ENCODE data around the gene FBXW11.

The FBXW11 gene

DNA sequence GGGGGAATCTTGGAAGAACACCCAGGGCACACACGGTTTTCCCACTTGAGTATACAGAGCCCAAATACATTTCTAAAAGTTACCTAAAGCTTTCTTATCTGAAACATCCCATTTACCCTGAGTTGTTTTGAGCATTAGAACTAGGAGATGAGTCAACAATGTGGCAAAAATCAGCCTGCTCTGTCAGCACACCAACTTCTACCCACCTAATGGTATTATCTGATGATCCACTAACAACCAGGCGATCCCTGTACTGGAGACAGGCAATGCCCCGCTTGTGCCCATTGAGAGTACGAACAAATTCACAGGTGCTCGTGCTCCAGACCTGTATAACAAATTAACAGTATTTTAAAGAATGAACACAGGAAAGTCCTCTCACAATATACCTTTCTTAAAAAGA, 133.8 kb downstream of the FBXW11 start:
- no peak for FAIRE-seq
- TF ChIP-seq TAF1 (IDR thresholded peaks at IDR 0.05; ENCODE audit: borderline replicate concordance, low read depth, low read length), result no peak
- no peak for TF ChIP-seq POLR2A (IDR thresholded peaks at IDR 0.05; ENCODE audit: low read depth, low read length)
- no peak for TF ChIP-seq POLR2AphosphoS5 (IDR thresholded peaks at IDR 0.05; ENCODE audit: low read depth, low read length)
- no peak for DNase-seq (ENCODE audit: insufficient read length)

GRCh38 chr5:171871711-171872110, 134.7 kb downstream of the FBXW11 start:
- FAIRE-seq (no peak), DNase-seq (ENCODE audit: insufficient read length) (no peak)
- no peak for TF ChIP-seq POLR2AphosphoS5 (IDR thresholded peaks at IDR 0.05; ENCODE audit: low read depth, low read length)
- no peak for TF ChIP-seq TAF1 (IDR thresholded peaks at IDR 0.05; ENCODE audit: borderline replicate concordance, low read depth, low read length)
- TF ChIP-seq POLR2A (IDR thresholded peaks at IDR 0.05; ENCODE audit: low read depth, low read length), result no peak

DNA sequence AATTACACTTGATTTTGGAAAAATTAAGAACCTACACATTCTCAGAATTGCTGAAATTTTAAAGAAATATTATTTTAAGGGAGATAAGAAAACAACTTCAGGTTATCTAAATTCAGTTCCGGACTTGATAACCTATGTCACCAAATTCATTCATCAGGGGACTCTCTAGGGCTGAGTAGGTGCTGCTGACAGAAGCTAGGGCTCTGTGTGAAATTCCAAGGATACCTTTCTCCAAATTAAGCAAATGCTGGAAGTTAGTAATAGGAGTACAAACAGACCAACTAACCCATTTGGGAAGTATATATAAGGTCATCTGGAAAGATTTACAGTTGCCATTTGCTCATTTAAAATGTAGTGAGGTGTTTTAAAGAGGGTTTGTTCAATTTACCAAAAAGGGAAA, 136.5 kb downstream of the FBXW11 start:
- no peak for FAIRE-seq
- no peak for DNase-seq (ENCODE audit: insufficient read length)
- no peak for TF ChIP-seq POLR2A (IDR thresholded peaks at IDR 0.05; ENCODE audit: low read depth, low read length)
- TF ChIP-seq POLR2AphosphoS5 (IDR thresholded peaks at IDR 0.05; ENCODE audit: low read depth, low read length), result no peak
- no peak for TF ChIP-seq TAF1 (IDR thresholded peaks at IDR 0.05; ENCODE audit: borderline replicate concordance, low read depth, low read length)

DNA sequence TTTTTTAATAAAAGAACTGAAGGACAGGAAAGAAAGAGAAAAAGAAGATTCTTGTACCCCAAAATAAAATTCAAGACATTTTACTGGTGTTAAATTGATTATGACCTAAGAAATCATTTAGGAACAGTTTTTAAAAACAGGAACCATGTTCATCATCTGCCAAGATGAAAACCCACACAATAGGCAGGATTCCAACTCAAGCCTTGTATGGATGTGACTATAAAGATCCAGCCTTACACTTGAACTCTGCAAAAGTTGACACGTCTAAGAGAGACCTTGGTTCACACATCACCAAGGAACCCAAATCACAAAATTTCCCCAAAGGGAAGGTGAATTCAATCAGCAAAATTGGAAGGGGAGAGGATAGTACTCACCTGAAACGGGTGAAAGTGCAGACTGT, 138.2 kb downstream of the FBXW11 start:
- DNase-seq (ENCODE audit: insufficient read length) (no peak), FAIRE-seq (no peak)
- TF ChIP-seq POLR2AphosphoS5 (IDR thresholded peaks at IDR 0.05; ENCODE audit: low read depth, low read length), result no peak
- no peak for TF ChIP-seq POLR2A (IDR thresholded peaks at IDR 0.05; ENCODE audit: low read depth, low read length)
- TF ChIP-seq TAF1 (IDR thresholded peaks at IDR 0.05; ENCODE audit: borderline replicate concordance, low read depth, low read length), result no peak

DNA sequence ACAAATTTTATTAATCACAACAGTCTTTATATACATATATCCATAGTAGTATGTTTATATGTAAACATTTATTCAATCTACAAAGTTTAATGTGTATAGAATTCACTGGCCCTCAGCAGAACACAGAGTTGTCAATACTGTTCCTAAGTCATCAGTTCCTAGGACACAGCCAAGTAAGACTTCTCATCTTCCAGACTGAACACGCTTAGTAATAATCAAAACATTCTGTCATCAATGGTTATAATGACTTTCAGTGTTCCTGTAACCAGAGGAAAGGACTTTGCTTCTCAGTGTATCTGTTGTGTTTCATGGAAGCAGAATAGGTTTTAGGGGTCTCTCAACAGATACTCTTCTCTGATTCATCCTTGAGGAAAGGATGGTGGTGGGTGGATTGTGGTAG, 138.7 kb downstream of the FBXW11 start:
- DNase-seq (ENCODE audit: insufficient read length) (no peak), FAIRE-seq (no peak)
- TF ChIP-seq POLR2A (IDR thresholded peaks at IDR 0.05; ENCODE audit: low read depth, low read length) (no peak), POLR2AphosphoS5 (IDR thresholded peaks at IDR 0.05; ENCODE audit: low read depth, low read length) (no peak), TAF1 (IDR thresholded peaks at IDR 0.05; ENCODE audit: borderline replicate concordance, low read depth, low read length) (no peak)

- DNase-seq (ENCODE audit: insufficient read length) (no peak), FAIRE-seq (no peak)
- TF ChIP-seq TAF1 (IDR thresholded peaks at IDR 0.05; ENCODE audit: borderline replicate concordance, low read depth, low read length) (no peak), POLR2AphosphoS5 (IDR thresholded peaks at IDR 0.05; ENCODE audit: low read depth, low read length) (no peak), POLR2A (IDR thresholded peaks at IDR 0.05; ENCODE audit: low read depth, low read length) (no peak)
Observed at GRCh38 chr5:171865471-171865870, 141.0 kb downstream of the FBXW11 start.

- TF ChIP-seq POLR2AphosphoS5 (IDR thresholded peaks at IDR 0.05; ENCODE audit: low read depth, low read length), result no peak
- no peak for TF ChIP-seq POLR2A (IDR thresholded peaks at IDR 0.05; ENCODE audit: low read depth, low read length)
- no peak for TF ChIP-seq TAF1 (IDR thresholded peaks at IDR 0.05; ENCODE audit: borderline replicate concordance, low read depth, low read length)
- FAIRE-seq, result no peak
- DNase-seq (ENCODE audit: insufficient read length), result no peak
Observed at GRCh38 chr5:171863935-171864334, 142.5 kb downstream of the FBXW11 start.

GRCh38 chr5:171862624-171863023, 143.8 kb downstream of the FBXW11 start:
- FAIRE-seq (no peak), DNase-seq (ENCODE audit: insufficient read length) (no peak)
- no peak for TF ChIP-seq POLR2AphosphoS5 (IDR thresholded peaks at IDR 0.05; ENCODE audit: low read depth, low read length)
- TF ChIP-seq TAF1 (IDR thresholded peaks at IDR 0.05; ENCODE audit: borderline replicate concordance, low read depth, low read length), result no peak
- no peak for TF ChIP-seq POLR2A (IDR thresholded peaks at IDR 0.05; ENCODE audit: low read depth, low read length)

GRCh38 chr5:171861381-171861780, 145.1 kb downstream of the FBXW11 start:
- DNase-seq (ENCODE audit: insufficient read length) (no peak), FAIRE-seq (no peak)
- TF ChIP-seq POLR2A (IDR thresholded peaks at IDR 0.05; ENCODE audit: low read depth, low read length) (no peak), POLR2AphosphoS5 (IDR thresholded peaks at IDR 0.05; ENCODE audit: low read depth, low read length) (no peak), TAF1 (IDR thresholded peaks at IDR 0.05; ENCODE audit: borderline replicate concordance, low read depth, low read length) (no peak)

DNA sequence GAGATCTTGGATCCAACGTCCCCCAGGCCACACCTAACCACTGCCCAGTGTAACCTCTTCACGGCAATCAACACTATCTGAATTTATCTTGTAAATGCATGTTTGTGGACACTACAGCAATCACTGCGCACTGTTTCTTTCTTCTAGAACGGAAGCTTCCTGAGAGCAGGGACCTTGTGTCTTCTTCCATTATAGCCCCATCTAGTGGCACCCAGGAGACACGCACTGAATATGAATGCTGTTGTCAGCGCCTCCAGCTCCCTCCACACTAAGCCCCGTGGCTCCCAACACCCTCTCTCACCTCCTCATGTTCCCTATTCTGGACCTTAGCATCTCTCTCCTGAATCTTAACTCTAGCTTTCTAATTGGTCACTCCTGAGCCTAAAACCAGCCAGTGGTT, 148.1 kb downstream of the FBXW11 start:
- no peak for FAIRE-seq
- DNase-seq (ENCODE audit: insufficient read length), result no peak
- TF ChIP-seq POLR2A (IDR thresholded peaks at IDR 0.05; ENCODE audit: low read depth, low read length) (no peak), TAF1 (IDR thresholded peaks at IDR 0.05; ENCODE audit: borderline replicate concordance, low read depth, low read length) (no peak), POLR2AphosphoS5 (IDR thresholded peaks at IDR 0.05; ENCODE audit: low read depth, low read length) (no peak)

DNA sequence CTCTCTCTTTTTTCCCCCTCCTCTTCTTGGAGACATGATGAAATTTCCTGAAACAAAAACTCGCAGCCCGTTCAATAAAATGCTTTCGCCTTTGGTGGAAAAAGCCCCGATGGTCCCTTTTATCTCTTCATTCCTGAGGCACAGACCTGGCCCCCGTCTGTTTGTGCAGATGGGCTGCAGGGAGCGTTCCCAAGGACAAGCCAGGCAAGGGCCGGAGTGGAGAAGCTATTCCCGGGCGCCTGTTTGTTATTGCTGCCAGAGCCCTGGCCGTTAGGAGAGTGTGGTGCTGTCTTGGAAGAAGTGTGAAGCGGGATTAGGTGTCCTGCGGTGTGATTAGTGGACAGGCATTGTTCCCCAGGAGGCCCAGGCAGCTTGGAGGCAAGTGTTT, 149.0 kb downstream of the FBXW11 start:
- no peak for TF ChIP-seq POLR2AphosphoS5 (IDR thresholded peaks at IDR 0.05; ENCODE audit: low read depth, low read length)
- no peak for TF ChIP-seq TAF1 (IDR thresholded peaks at IDR 0.05; ENCODE audit: borderline replicate concordance, low read depth, low read length)
- no peak for TF ChIP-seq POLR2A (IDR thresholded peaks at IDR 0.05; ENCODE audit: low read depth, low read length)
- no peak for FAIRE-seq
- no peak for DNase-seq (ENCODE audit: insufficient read length)

DNA sequence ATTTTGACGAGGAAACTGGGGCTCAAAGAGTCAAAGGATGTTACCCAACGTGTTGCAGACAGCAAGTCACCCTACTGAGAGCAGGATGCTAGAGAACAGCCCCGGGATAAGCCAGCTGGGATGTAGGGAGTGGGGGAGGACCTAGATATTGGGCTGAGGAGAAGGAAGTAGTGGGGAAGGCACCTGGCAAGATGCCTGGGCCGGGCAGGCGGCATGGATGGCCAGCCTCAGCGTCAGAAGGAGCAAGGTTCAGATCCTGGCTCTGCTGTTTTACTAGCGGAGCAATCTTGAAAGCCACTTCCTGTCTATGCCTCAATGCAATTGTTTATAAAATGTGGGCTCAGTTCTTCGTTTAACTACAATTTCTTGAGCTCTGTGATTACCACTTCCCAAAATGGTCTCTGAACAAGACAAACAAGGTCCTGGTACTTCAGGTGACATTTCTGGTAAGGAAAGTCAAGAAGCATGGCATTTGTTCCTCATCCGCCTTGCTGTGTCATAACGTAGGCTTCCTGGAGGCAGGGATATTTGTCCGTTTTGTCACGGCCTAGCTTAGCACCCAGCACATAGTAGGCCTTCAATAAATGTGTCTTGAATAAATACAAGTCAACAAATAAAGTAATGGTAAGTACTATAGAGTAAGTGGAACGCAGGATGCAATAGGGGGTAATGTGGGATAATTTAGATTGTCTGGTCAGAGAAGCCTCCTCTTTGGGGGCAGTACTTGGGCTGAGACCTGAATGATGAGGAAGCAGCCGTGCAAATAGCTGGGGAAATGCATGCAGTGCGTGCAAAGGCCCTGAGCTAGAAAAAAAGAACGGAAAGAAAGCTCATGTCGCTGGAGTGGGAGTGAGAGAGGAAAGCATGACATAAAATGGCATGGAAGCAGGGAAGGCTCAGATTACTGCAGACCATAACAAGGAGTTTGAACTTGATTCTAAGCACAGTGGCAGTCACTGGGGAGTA, 150.4 kb downstream of the FBXW11 start:
- no peak for FAIRE-seq
- TF ChIP-seq POLR2AphosphoS5 (IDR thresholded peaks at IDR 0.05; ENCODE audit: low read depth, low read length), result no peak
- no peak for TF ChIP-seq TAF1 (IDR thresholded peaks at IDR 0.05; ENCODE audit: borderline replicate concordance, low read depth, low read length)
- no peak for TF ChIP-seq POLR2A (IDR thresholded peaks at IDR 0.05; ENCODE audit: low read depth, low read length)
- no peak for DNase-seq (ENCODE audit: insufficient read length)

Measured in GM12892 (cell line).